ENCODE measurements around the gene CARF. TPM values are rescaled to one million over a fixed set of nuclear protein-coding genes. Genes with fewer than 3 reads are reported as not detected.
A peak's percentile ranks its signal among the peaks of the same experiment; 100 is the strongest.

The CARF gene
- total and polyA plus RNA-seq, 10 donors, result 2.9 to 21.7 (median 15.6) TPM

DNA sequence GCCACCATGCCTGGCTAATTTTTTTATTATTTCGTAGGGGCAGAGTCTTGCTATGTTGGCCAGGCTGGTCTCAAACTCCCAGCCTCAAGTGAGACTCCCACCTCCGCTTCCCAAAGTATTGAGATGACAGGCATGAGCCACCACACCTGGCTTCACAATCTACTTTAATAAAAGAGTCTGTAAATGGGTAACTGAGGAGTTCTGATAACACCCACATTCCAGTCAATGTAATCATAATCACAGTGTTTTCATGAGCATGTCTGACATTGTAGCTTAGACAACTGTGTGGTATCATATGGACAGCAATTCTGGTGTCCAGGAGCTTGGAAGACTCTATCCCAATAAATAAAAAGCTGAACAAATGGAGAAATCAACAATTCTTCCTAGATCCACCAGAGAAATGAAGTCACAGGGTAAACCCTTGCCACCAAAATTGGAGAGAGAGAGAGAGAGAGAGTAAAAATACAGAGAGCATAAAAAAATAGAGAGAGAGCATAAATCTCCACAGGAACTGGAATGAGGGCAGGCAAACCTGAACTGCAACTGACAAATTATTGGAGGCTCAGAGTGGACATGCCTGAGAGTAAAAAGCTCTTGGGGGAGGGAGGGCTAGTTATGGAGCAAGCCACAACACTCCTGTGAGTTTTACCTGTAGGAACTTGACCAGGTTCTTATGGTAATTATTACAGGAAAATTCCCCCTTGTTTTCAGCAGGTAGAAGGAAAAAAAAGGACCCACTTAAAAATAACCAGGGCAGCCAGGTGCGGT is 90.2 kb downstream of the CARF start:
- DNase-seq, result no peak
- Histone ChIP-seq H3K4me3 (no peak overlapping the region), H3K36me3 (no peaks in the 10 kb centered on the region), H3K9me3 (no peaks in the 10 kb centered on the region), H3K4me1 (no peaks in the 10 kb centered on the region), H3K27me3 (replicated peaks in 1 of 7) (no peaks in the 10 kb centered on the region), H3K27ac (no peak overlapping the region)
- 85 to 95% (median 92%) methylated on average over 3 of the region's 3 CpGs for WGBS, 5 donors
- intact Hi-C loops (cut with DNase I; ENCODE audit: low total_unique reads), result no loop called here
- TF ChIP-seq, protein P1, sequence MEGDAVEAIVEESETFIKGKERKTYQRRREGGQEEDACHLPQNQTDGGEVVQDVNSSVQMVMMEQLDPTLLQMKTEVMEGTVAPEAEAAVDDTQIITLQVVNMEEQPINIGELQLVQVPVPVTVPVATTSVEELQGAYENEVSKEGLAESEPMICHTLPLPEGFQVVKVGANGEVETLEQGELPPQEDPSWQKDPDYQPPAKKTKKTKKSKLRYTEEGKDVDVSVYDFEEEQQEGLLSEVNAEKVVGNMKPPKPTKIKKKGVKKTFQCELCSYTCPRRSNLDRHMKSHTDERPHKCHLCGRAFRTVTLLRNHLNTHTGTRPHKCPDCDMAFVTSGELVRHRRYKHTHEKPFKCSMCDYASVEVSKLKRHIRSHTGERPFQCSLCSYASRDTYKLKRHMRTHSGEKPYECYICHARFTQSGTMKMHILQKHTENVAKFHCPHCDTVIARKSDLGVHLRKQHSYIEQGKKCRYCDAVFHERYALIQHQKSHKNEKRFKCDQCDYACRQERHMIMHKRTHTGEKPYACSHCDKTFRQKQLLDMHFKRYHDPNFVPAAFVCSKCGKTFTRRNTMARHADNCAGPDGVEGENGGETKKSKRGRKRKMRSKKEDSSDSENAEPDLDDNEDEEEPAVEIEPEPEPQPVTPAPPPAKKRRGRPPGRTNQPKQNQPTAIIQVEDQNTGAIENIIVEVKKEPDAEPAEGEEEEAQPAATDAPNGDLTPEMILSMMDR (IDR thresholded peaks at IDR 0.05 in 8 of 11, conservative IDR thresholded peaks at IDR 0.05 in 3 of 11), result no peak
- no peak for TF ChIP-seq POLR2A (IDR thresholded peaks at IDR 0.05)
- no peak for TF ChIP-seq POLR2AphosphoS5 (IDR thresholded peaks at IDR 0.05)

DNA sequence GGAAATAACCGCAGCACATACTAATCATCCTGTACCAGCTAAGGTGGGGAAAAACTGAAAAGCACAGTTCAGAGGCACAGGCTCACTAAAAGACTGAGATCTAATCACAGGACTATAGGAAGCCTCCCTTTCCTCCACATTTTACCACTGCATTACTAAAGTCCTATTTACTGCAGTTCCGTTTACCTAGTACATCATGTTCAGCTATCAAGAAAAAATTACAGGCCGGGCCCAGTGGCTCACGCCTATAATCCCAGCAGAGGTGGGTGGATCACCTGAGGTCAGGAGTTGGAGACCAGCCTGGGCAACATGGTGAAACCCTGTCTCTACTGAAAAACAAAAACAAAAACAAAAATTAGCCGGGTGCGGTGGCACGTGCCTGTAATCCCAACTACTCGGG is 91.6 kb downstream of the CARF start:
- intact Hi-C loops (cut with DNase I; ENCODE audit: low total_unique reads), result no loop called here
- Histone ChIP-seq H3K27me3 (replicated peaks in 1 of 7) (no peaks in the 10 kb centered on the region), H3K36me3 (no peaks in the 10 kb centered on the region), H3K27ac (no peak overlapping the region), H3K4me3 (no peak overlapping the region), H3K9me3 (no peaks in the 10 kb centered on the region), H3K4me1 (no peaks in the 10 kb centered on the region)
- no peak for DNase-seq
- WGBS, 5 donors, result 90 to 97% (median 96%) methylated on average over 8 of the region's 8 CpGs
- TF ChIP-seq POLR2A (IDR thresholded peaks at IDR 0.05), result no peak
- TF ChIP-seq, protein P1 (IDR thresholded peaks at IDR 0.05 in 8 of 11, conservative IDR thresholded peaks at IDR 0.05 in 3 of 11), result no peak
- no peak for TF ChIP-seq POLR2AphosphoS5 (IDR thresholded peaks at IDR 0.05)

DNA sequence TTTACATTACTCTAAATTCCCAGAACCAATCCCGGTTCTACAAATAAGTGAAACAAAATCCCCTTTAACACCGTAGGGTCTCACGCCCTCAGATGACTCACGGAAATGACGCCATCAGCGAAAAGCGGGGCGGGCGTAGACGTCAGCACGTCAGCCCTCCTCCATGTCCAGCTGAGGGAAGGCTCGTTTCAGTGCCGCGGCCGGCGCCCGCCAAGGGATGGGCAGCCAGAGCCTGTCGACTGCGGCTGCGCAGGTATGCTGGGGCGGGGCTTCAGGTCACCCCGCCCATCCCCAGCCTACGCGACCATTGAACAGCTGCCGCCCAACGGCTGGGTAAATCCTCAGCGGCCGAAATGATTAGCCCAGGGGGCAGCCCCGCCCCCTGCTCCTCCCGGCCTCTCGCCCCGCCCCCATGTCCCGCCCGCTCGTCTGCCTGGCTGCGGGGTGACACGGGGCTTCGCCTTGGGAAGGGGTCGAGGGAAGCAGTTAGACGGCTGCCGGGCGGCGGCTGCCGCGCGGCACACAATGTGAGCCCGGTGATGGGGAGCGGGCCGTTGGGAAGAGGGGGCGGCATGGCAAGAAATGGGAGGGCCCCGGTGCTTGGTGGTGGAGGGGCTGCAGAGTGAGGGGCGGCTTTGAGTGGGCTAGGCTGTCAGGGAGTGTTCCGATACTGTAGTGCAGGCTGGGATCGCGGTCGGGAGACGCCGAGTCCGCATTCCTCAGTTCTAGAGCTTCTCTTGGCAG is 102.6 kb downstream of the CARF start, which contains the start of gene NBEAL1:
Gene NBEAL1, plus strand, starts transcription at position 420 of the 744 bp plus-strand sequence. CDS start 1,510 bp downstream, outside the sequence.
- Histone ChIP-seq H3K4me3 (peak within 1 kb of the TSS; percentile 41 to 84 (median 72)), H3K27ac (peak within 1 kb of the TSS; percentile 78 to 93 (median 91)), H3K27me3 (replicated peaks in 1 of 7) (no peaks in the 10 kb centered on the region), H3K4me1 (peaks cover 11 to 55% (median 47%) of the 10 kb centered on the region in 6 donors), H3K9me3 (no peaks in the 10 kb centered on the region), H3K36me3 (no peaks in the 10 kb centered on the region)
- TF ChIP-seq, protein P1 (IDR thresholded peaks at IDR 0.05 in 8 of 11, conservative IDR thresholded peaks at IDR 0.05 in 3 of 11), result peak in 2 of 11 experiments; percentile 4 to 13
- TF ChIP-seq POLR2A (IDR thresholded peaks at IDR 0.05), result peak; percentile 21 to 53 (median 38)
- peak; percentile 91 to 97 (median 93) for TF ChIP-seq POLR2AphosphoS5 (IDR thresholded peaks at IDR 0.05)
- peak; percentile 100 for DNase-seq
- intact Hi-C loops (cut with DNase I; ENCODE audit: low total_unique reads), result no loop called here
- 0 to 1% (median 1%) methylated on average over 43 to 59 of the region's 59 CpGs for WGBS, 5 donors

DNA sequence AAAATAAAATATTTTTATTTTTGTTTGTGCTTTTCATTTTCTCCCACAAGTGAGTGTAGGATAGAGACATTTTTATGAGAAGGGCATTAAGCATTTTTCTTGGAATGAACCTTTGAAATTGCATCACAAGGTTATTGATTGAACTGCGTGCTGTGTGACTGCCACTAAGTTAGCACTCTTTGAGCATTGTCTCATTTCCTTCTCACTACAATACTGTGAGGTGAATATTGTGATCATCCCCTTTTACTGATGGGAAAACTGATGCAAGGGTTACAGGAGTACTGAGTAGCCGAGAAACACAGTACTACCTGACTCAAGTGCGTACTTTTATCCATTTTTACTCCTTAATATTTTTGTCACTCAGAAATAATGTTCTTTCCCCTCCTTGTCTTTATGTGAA is 104.6 kb downstream of the CARF start:
- intact Hi-C loops (cut with DNase I; ENCODE audit: low total_unique reads), result no loop called here
- peak overlapping the region in 5 of 8 donors; percentile 19 to 84 (median 73) for H3K4me3 ChIP-seq
- H3K27ac ChIP-seq, result peak overlapping the region in 3 of 8 donors; percentile 15 to 91 (median 45)

More for the DNA sequence above, 104.6 kb downstream of the CARF start:
- Histone ChIP-seq H3K36me3 (no peaks in the 10 kb centered on the region), H3K9me3 (no peaks in the 10 kb centered on the region), H3K4me1 (peaks cover 11 to 64% (median 55%) of the 10 kb centered on the region in 6 donors), H3K27me3 (replicated peaks in 1 of 7) (no peaks in the 10 kb centered on the region)
- TF ChIP-seq, protein P1 (IDR thresholded peaks at IDR 0.05 in 8 of 11, conservative IDR thresholded peaks at IDR 0.05 in 3 of 11), result no peak
- no peak for TF ChIP-seq POLR2A (IDR thresholded peaks at IDR 0.05)
- no peak for TF ChIP-seq POLR2AphosphoS5 (IDR thresholded peaks at IDR 0.05)
- WGBS, 5 donors, result 70 to 87% (median 78%) methylated on average over 3 of the region's 3 CpGs
- no peak for DNase-seq

All from spleen (tissue), 11 donors.